Activated CD4-positive, CD25-positive, alpha-beta regulatory T cell treated with anti-CD3 and anti-CD28 coated beads, Interleukin-2, amount 50 U/mL, for 16 hours (primary cell): Measurements from ENCODE around the gene ZNF718.
"Not testable (repeated sequence)": the region's sequence is repeated elsewhere in the genome, so short reads cannot be mapped to it uniquely, and the experiment has no call there.

Experiments
- DNase-seq: peaks from one replicate; pipeline ENCODE4 v3.0.0-alpha.2; 2020; ENCODE audit warnings: low read depth, low spot score

The ZNF718 gene

GRCh38 chr4:161496-162284 is 37.4 kb downstream of the ZNF718 start:
- no peak for DNase-seq

DNA sequence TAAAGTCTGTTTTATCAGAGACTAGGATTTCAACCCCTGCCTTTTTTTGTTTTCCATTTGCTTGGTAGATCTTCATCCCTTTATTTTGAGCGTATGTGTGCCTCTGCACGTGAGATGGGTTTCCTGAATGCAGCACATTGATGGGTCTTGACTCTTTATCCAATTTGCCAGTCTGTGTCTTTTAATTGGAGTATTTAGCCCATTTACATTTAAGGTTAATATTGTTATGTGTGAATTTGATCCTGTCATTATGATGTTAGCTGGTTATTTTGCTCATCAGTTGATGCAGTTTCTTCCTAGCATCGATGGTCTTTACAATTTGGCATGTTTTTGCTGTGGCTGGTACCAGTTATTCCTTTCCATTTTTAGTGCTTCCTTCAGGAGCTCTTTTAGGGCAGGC is 45.3 kb downstream of the ZNF718 start:
- not testable (repeated sequence) for DNase-seq

GRCh38 chr4:171318-171717 is 47.0 kb downstream of the ZNF718 start:
- DNase-seq = not testable (repeated sequence)

DNA sequence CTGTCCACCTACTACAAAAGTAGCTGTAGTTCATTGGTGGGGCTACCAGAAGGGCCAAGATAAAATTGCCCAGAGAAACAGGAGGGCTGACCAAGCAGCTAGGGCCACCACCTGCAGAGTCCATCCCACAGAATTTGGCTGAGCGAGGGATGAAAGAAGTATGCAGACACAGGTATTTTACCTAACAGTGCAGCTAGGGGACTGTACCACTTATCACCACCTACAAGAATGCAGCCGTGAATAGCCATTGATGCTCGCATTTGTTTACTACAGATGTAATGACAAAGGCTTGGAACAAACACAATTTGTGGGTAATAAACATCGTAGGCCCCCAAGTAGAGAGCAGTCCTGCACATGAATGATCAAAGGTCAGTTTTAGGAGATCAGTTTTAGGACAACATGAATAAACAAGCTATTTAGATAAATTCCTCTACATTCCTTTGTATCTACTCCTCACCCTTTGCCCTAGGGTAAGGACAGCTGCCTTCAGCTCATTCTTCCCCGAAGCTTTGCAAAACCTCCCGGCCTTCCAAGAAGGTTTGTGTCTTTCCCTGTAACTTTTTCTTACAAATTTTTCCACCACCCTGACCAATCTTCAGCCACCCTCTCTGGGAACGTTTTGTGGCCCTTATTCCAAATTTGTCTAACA is 49.5 kb downstream of the ZNF718 start:
- no peak for DNase-seq

DNA sequence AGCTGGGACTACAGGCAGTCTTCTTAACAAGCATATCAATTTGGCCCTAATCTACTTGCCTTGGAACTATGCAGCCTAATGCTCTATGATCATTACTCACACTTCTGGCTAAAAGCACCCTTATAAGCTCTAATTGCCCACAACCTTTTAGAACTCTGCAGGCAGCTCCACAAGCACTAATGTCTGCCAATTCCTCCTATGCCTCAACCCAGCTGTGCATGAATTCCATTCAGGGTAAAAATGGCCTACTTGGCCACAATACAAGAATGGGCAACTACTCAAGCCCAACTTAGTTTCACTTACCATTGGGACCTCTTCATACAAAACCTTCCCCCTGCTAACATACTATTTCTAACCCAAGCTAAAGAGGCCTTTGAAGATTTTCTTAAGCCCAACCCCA is 51.7 kb downstream of the ZNF718 start:
- DNase-seq = no peak

DNA sequence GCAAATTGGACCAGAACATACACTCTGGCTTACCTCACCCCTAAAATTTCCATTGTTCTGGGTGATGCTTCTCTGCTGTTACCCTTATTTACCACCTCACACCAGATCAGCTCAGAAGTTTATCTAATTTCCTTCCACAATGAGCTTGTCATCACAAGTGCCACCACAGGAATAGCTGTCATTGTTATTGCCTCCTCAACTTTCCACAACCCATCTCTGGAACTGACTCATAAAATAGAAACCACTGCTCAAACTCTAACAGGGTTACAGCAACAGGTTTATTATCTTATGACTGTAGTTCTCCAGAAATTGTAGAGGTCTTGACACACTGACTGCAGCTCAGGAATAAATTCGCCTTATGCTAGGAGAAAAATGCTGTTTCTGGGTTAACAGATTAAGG is 52.7 kb downstream of the ZNF718 start:
- no peak for DNase-seq

- DNase-seq = not testable (repeated sequence)
Measured at GRCh38 chr4:182225-182624, 57.9 kb downstream of the ZNF718 start.

- no peak for DNase-seq
Measured at GRCh38 chr4:188091-188490, 63.8 kb downstream of the ZNF718 start.

DNA sequence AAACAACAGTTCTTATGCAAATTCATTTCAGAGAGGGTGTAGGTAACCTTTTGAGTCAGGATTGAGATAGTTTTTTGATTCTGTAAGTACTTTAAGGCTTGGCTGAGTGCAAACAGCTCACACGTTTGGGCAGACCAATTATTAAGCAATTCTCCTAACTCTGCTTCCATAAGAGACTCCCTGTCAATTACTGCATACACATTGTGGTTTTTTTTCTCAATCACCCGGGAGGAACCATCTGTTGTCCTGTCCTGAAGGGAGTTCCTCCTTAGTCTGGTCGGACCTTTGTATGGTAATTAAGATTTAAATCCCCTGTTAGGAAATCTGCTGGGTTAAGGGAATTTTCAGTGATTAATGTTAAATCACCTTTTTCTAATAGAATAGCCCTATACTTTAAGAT is 70.9 kb downstream of the ZNF718 start:
- DNase-seq = not testable (repeated sequence)

DNA sequence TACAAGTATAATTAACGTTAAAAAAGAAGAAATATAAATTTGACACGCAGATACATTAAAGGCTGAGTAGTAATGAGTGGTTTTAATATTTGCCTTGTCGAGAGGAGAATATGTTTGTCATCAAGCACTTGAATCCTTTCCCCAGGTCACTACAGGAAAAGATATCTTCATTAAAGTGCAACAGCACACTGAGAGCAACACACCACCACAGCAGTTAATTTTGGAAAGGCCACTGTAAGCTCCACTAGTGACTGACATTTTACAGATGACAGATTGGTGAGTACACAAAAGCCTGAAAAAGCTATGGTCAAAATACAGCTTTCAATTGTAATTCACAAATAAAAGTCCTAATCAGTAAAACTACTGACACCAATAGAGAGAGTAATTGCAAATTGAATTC is 76.6 kb downstream of the ZNF718 start:
- no peak for DNase-seq

DNA sequence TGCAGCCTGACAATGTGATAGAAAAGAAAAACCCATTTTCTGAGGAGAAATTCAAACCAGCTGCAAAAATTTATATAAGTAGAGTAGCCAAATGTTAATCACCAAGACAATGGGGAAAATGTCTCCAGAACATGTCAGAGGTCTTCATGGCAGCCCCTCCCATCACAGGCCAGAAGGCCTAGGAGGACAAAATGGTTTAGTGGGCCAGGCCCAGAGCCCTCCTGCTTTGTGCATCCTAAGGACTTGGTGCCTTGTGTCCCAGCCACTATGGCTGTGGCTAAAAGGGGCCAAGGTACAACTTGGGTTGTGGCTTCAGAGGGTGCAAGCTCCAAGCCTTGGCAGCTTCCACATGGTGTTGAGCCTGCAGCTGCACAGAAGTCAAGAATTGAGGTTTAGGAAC is 78.5 kb downstream of the ZNF718 start:
- not testable (repeated sequence) for DNase-seq

DNA sequence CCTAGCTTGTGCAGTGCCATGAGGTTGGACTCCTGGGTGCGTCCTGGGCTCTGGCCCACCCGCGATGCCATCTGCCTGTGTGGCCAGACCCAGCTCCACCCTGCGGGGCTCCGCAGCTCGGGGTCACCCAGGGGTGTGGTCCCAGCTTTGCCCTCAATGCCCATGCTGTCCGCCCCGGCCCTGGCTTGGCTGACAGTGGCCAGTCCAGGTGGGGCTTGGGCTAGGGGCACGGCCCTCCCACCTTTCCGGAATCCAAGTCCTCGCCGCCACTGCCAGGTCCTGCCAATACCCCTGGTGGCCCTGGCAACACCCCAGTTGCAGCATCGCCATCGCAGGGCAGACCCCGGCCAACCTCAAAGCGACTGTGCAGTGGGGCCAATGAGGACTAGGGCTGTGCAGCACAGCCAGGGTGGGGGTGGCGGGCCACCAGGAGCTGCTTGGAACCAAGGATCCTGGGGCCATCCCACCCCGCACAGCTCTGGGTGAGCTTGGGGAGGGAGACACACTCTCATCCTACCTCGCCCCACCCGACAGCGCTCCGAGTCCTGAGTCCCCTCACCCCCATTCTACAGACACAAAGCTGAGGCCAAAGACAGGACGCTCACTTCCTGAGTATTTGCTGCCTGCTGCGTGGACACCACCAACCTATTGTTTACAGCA is 80.9 kb downstream of the ZNF718 start:
- no peak for DNase-seq

- DNase-seq = no peak
Measured at GRCh38 chr4:206054-206453, 81.8 kb downstream of the ZNF718 start.

GRCh38 chr4:208416-209096 is 84.3 kb downstream of the ZNF718 start:
- not testable (repeated sequence) for DNase-seq

DNA sequence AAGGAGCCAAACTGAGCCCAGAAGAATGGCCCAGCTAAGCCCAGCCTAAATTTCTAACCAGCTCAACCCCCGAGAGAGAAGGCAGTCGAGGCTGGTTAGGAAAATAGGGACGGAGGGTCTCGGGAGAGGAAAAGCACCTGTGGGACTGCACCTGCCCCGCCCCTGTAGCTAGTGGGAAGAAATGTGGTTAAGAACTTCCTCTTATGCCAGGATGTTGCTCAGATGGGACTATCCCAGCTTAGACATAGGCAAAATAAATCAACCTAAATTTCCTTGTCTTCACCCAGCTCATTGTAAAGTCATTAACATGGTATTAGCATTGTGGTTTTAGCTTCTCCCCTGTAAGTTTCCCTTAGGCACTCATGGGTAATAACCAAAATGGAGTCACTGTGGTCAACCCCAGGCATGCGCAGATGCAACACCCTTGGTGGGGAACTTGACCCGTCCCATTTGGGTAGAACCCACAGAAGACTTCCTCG is 86.8 kb downstream of the ZNF718 start:
- DNase-seq = no peak

GRCh38 chr4:212438-213188 is 88.3 kb downstream of the ZNF718 start:
- DNase-seq = no peak

DNA sequence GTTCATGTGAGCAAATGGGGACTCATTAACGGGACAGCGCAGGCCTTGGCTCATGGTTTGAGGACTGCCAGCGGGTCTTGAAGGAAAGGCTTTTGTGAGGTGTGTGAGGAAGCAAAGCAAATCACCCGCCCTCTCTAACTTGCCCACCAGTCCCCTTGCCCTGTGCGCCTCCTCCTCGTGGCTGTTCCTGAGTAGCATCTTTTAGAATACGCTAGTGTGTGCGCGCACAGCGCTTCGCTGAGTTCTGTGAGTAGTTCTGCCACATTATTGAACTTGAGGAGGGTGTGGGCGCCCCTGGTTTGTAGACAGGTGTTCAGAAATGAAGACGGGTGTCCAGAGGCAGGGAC is 88.9 kb downstream of the ZNF718 start:
- not testable (repeated sequence) for DNase-seq
